DOHH2 (cell line): ENCODE results near the gene FNDC10.
"Not testable (repeated sequence)": the region's sequence is repeated elsewhere in the genome, so short reads cannot be mapped to it uniquely, and the experiment has no call there.

ENCODE experiments used
- EZH2phosphoT487 ChIP-seq: fragments of 200-600 bp; sonication (generic); IDR thresholded peaks from 2 replicates; pipeline ENCODE4 v1.6.1; 2017; ENCODE audit warnings: borderline replicate concordance, mild to moderate bottlenecking, antibody characterized with exemption, low read length, moderate library complexity, mixed read lengths
- TF ChIP-seq, protein P1 (sequence below): fragments of 200-600 bp; sonication (generic); IDR thresholded peaks from one replicate; pipeline ENCODE4 v1.5.1; 2014; ENCODE audit warnings: antibody characterized with exemption, mild to moderate bottlenecking, low read depth, low read length; ENCODE audit not compliant: poor library complexity, severe bottlenecking

DNA sequence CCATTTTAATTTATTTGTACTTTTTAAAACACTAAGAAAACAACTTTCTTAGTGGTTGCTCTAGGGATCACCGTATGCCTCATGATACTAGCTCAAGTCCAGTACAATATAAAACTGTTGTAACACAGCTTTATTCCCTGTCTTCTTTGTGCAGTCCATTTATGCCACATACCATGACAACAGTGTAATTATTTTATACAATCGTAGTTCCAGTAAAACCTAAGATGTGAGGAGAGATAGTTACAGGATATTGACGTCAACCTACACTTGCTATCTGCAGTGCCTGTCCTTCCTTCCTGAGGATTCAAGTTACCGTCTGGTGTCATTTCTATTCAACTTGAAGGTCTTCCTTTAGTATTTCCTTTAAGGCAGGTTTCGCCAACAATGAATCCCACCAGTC is 46.4 kb upstream of the FNDC10 start:
- TF ChIP-seq, protein P1, sequence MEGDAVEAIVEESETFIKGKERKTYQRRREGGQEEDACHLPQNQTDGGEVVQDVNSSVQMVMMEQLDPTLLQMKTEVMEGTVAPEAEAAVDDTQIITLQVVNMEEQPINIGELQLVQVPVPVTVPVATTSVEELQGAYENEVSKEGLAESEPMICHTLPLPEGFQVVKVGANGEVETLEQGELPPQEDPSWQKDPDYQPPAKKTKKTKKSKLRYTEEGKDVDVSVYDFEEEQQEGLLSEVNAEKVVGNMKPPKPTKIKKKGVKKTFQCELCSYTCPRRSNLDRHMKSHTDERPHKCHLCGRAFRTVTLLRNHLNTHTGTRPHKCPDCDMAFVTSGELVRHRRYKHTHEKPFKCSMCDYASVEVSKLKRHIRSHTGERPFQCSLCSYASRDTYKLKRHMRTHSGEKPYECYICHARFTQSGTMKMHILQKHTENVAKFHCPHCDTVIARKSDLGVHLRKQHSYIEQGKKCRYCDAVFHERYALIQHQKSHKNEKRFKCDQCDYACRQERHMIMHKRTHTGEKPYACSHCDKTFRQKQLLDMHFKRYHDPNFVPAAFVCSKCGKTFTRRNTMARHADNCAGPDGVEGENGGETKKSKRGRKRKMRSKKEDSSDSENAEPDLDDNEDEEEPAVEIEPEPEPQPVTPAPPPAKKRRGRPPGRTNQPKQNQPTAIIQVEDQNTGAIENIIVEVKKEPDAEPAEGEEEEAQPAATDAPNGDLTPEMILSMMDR: not testable (repeated sequence)
- not testable (repeated sequence) for TF ChIP-seq EZH2phosphoT487
